NCI-H1092 (cell line): ENCODE measurements around the gene ANO3.

Experiments used
- DNase-seq: peaks from one replicate; lab custom pipeline; 2025; lab: John Stamatoyannopoulos, UW

Gene ANO3

GRCh38 chr11:26712497-26712896, 380.6 kb downstream of the ANO3 start:
- DNase-seq, result no peak
